Hematopoietic multipotent progenitor cell treated with erythropoietin and hydrocortisone succinate and interleukin-3 and kit ligand, for 6 days (in vitro differentiated cells): Measurements from ENCODE around the gene C4orf50.

Source experiments
- DNase-seq: peaks from one replicate; pipeline ENCODE4 v3.0.0-alpha.2; 2015

The C4orf50 gene

DNA sequence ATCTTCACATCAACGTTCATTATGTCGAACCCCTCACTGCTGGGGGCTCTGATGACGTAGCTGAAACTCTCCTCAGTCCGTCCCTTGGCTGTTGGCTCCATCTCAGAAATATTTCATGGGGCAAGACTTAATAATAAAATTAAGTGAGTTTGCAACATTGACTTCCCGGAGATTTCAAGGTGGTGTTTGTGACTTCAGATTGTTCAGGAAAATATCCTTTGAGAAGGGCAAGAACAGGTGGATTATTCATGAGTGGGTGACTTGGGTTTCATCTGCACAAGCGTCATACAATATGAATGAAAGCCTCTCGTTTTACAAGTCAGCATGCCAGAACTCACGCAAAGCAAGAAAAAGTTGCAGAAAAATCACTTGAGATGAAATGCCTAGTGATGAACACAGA is at the start of gene C4orf50:
Gene C4orf50, minus strand, starts transcription at position 101 of the 400 bp plus-strand sequence.
- DNase-seq = no peak

DNA sequence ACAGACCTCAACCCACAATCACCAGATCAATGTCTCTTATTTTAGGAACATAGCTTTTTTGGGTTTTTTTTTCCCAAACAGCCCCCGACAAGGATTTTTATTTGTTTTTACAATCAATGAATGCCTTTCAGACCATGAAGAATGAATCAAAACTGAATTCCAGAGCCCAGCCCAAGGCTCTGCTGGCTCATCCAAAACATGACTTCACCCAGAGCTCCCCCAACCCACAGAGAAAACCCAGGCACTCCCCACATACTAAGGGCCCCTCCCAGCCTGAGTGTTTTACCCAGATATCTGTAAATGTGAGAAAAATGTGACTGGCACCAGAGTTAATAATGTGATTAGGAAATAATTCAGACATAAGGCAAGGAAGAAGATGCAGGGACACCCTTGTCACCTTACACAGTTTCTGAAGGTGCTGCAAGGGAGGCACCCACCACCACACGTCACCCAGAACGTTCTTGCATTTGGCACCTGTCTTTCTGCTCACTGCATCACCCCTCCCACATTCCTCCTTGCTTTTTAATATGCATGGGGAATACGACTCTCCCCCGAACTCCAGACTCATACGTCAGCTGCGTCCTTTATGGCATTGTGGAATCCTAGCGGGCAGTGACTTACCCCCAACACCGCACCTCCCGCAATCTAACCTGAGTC is 47.8 kb upstream of the C4orf50 start:
- no peak for DNase-seq

DNA sequence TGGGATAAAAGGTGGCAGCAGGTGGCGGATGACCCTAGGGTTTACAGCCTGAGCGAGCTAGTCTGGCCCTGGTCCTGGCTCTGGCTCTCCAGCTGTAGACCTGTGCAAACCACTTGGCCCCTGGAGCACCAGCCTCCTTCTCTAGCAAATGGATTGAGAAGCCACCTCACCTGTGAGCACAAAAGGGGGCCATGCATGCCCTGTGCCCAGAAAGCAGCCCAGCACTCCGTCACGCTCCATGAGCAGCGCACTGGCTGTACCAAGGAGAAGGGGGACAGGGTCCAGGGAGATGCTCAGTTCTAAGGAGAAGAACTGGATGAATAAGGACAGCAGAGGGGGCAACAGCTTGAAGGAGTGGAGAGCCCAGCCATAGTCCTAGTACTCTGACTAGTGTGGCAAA is 46.9 kb upstream of the C4orf50 start:
- DNase-seq = no peak

DNA sequence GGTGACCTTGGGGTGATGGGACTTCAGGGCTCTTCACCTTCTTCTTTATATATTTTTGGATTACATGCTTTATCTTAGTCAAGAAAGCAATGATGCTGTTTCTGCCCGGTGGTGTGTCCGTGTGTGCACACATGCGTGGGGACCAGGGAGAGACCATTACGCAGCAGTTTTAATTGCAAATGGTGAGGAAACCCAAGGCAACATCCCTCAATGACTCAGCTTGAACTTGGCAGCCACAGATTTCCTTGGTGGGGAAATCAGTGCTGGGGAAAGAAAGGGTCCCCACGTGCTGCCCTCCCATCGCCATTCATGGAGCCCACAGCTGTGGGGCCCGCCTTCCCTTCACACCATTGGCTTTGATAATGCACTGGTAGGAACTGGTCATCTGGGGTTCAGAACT is 46.2 kb upstream of the C4orf50 start:
- DNase-seq = no peak

DNA sequence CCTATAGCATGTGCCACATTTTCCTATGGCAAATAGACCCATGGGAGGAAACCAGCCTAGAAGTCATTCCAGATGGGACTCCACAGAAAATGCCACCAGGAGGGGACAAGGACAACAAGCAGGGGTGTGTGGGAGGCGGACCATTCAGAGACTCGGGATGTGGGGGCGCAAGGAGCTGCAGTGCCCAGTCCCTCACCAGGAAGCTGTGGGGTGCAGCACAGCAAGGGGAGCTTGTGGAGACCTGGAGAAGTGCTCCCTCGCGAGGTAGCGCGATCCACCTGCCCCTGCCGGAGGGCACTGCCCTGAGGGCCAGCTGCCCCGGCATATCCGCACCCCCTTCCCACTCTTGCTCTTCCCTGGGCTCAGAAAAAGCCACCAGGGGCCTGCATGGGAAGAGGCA is 45.5 kb upstream of the C4orf50 start:
- no peak for DNase-seq

DNA sequence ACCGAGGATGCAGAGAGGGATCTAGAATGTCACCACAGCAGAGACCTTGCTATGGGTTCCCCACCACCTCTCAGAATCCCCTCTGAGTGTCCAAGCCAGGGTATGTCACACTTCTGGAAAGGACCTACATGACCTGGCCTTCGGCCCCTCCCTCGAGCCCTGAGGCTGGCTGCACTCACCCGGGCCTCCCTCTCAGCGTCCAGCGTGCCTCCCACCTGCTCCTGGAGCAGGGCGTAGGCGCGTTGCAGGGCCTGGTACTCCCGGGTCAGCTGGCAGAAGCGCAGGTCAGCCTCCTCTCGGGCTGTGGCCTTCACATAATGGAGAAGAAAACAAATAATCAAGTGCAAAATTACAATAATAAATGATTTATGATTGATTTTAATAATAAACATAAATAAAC is 43.9 kb upstream of the C4orf50 start:
- DNase-seq = no peak

DNA sequence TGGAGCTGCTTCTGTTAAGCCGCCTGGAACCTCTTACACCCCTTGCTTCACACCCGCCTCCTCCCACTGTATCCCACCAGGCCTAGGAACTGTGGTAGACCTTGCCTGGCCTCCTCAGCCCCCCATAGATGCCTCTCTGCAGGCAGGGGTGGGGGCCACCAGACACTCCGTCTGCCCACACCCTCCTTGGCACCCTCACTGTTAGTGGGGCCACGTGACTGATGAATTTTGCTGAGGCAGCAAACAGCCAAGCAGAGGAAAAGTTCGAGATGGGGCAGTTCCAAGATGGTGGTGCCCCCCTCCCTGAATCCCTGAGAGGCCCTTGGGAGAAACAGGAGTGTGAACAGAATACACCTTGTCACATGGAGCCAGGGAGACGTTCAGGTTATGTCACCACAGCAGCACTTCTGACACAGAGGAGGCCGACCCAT is 41.2 kb upstream of the C4orf50 start:
- DNase-seq = no peak

DNA sequence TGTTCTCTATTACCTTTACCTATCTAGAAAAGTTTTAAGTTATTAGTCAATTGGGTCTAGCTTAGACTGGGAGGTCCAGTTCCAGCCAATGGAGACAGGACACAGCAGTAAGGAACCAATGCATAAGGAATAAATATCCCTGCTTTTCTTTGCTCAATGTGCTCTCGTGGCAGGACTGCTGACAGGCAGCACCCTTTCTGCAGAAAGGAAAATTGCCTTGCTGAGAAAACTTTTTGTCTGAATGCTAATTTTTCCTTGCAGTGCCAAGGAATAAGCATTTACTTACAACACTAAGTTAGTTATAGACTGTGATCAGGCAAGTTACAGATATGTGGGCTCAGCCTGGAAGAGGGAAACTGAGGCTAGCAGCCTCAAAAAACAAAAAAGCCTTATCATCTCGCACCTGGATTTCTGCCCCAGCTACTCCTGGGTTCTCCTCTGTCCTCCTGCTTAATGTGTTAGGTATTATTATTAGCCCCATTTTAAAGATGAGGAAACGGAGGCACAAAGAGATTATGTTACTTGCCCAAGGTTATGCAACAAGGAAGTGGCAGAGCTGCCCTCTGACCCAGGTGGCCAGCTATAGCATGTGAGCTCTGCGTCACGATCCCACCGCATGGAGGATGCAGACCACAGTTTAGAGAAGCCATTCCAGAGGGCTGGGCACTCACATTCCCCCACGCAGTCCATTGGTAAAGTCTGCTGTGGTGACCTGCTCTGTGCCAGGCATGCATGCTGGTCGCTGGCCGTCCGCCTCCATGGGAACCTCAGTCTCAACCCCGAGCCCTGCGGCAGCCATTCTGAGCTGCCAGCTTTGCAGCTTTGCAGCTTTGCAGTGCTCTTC is 40.5 kb upstream of the C4orf50 start:
- no peak for DNase-seq

DNA sequence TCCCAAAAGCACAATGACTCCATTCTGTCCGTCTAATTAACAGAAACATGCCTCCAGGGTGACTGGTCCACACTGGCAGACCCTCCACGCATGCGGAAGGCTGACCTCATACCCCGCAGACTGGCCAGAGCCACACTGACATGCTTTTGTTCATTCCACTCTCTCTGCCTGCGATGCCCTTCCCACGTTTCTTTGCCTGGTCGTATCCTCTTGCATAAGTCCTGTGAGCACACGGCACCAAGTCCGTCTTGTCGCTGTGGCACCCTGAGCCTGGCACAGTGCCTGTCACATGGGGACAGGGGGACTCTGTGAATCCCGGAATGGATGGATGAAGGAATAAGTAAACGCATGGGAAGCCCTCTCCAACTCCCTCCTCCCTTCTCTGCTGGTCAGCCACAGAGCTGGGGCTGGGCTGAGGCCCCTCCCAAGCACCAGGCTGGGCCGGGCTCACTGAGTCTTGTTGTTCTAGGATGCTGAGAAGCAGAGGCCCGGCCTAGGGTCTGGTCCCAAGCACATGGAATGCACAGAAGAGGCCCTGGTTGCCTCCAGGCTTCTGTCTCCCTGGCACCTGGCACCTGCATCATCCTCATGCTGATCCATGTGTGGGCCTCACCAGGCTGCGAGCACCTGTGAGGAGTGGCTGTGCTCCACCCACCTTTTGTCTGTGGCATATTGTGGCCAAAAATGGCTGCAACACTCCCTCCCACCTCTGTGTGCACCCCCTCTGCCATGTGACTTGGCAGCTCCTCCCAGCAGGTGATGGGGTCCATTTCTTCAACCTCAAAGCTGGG is 38.9 kb upstream of the C4orf50 start:
- DNase-seq = no peak

DNA sequence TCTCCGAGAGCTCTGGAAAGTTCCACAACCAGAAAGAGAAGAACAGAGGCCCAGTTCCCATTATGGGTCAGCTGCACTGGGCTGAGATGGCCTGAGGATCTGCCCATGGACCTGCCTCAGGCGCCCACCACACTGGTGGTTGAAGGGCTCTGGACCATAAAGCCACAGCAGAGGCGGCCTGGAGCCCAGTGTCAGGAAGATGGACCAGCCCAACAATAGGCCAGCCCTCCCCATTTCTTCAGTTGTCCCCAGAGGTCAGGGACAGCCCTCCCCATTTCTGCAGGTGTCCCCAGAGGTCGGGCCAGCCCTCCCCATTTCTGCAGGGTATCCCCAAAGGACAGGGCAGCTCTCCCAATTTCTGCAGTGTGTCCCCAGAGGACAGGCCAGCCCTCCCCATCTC is 37.2 kb upstream of the C4orf50 start:
- DNase-seq = no peak

DNA sequence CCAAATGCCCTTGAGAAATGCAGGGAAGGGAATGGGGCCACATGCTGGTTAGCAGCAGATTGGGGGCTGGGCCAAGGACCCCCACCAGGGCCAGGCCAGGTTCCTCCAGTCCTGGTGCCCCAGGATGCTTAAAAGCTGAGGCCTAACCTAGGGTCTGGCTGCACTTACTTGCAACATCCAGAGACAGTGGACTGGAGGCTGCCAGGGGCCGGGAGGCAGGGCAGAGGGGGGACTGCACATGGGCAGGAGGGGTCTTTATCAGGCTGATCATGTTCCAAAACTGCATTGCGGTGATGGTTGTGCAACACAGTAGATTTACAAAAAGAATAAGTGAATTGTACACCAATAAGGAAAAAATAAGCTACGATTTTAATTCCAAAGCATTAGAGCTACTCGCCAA is 36.8 kb upstream of the C4orf50 start:
- no peak for DNase-seq

DNA sequence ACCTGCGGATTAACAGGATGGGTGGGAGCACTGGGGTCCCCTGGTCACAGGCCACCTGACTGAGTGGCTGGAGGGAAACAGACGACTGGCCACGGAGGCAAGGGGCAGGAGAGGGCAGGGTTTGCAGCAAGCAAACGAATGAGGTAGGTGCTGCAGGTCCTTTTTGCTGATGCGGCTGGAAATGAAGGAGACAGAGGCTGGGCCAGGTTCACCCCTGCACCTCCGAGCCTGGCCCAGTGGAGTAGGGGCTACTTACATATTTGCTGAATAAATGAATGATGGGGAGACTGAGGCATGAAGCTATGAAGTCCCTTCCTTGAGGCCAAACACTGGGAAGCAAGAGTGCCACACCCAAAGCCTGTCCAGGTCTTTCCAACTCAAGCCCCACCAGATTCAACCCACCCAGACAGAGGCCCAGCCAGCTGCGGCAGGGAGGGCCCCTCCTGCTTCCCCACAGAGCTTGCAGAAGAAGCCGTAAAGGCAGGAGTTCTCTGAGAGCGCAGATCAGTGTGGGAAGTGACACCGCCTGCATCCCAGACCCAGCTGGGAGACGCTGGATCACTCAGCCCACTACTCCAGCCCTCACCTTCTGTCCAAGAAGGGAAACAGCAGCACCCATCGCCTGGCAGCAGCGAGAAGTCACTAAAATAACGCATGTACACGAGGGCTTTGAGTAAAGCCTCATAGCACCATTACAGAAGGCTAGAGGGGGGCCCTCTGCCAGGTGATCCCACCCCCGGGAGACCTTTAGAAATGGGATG is 36.1 kb upstream of the C4orf50 start:
- no peak for DNase-seq

DNA sequence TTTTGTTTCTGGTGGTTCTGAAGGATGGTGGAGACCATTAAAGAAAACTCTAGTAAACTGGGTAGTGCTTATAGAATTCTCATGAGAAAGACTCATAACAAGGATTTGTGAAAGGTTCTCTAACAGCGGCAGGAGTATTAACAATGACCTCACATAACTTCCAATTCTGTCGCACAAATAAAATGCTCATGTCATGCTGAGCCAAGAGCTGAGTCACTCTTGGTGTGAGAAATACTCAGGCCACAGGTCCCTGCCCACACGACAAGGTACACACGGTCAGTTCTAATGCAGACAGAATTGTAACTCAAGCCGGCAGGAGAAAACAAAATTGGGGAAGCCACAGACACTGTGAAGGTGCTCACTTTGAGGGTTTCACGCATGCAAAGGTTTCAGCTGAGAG is 34.4 kb upstream of the C4orf50 start:
- DNase-seq = no peak

DNA sequence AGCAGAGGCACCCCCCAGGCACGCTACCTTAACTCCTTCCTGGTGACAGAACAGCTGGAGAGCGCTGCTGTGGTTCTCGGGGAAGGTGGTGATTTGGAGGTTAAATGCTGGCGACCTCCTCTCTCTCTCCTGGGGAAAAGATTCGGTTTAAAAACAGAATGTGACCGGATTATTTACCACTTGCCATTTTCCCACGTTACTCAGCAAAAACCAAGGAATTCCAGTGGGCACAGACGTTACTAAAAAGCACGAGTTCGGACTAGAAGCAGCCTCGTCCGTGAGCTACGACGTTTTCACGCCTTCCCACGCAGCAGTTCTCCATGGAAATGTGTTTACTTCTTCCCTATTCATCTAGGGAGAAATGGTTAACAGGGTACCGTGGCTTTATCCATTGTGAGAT is 32.3 kb upstream of the C4orf50 start:
- DNase-seq = no peak

DNA sequence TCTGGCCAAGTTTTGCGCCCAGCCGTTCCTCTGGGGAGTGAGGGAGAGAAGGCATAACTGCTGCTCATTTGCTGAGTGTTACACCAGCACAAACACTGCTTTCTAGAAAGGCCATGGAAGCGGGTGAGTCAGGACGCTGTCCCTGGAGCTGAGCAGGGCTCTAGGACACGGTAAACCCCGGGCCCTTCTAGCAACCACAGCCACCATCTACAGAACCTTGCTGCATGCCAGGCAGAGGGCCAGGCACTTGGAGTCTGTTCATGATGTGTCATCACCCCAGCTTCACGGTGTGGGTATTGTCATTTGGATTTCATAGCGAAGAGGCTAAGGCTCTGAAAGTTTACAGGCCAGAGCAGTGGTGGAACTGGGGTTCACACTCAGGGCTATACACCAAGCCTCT is 31.8 kb upstream of the C4orf50 start:
- no peak for DNase-seq

DNA sequence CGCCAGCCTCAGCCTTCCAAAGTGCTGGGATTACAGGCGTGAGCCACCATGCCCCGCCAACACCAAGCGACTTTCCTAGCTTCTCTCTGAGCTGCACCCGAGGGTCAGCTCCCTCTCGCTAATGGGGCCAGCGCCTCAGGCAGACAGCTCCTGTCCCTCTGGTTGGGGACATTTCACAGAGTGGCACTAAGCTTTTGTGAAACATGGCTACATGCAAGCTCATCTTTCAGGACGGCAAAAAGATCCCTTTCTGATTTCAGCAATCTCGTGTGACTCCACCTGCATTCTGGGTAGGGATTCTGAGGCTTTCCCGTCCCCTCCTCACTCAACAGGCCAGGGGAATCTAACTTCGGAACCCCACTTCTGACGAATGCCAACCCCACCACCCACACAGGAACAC is 31.0 kb upstream of the C4orf50 start:
- DNase-seq = no peak

DNA sequence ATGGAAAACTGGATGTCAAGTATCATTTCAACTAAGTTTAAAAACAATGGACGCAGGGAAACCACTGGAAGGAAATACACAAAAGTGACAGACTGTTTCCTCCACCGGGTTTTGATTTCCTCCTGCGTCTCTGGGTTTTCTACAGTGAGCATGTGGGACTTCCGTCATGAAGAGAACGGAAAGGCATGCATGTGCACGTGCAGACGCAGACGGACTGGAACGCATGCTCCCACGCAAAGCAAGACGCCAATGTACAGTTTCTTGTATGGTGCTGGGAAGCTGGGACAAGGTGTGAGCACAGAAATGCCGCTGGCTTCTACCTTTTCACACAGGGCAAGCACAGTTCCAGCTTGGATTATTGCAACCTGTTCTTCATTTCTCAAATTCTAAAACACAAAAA is 30.3 kb upstream of the C4orf50 start:
- DNase-seq = no peak

DNA sequence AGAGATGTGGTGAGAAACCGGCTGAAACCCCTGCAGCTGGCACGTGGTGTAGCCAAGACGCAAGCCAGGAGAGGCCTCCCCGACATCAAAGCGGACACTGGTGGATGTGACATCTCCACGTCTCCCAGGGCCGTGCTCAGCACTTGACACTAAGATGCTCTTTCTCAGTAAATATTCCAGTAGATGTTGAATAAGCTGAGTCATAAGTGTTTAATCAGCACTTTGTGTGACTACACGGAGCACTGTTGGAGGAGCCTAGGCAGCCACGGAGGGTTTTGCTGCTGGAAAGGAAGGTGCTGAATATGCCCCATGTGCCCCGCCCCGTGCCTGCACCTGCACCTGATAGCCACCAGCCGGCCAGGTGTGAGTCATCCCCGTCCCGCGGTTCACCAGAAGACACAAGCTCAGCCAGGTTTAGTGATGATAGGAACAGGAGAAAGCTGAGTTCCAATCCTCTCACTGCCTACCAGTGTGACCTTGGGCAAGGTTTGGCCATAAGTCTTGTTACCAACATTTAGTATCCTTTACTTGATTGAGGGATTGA is 29.0 kb upstream of the C4orf50 start:
- no peak for DNase-seq

DNA sequence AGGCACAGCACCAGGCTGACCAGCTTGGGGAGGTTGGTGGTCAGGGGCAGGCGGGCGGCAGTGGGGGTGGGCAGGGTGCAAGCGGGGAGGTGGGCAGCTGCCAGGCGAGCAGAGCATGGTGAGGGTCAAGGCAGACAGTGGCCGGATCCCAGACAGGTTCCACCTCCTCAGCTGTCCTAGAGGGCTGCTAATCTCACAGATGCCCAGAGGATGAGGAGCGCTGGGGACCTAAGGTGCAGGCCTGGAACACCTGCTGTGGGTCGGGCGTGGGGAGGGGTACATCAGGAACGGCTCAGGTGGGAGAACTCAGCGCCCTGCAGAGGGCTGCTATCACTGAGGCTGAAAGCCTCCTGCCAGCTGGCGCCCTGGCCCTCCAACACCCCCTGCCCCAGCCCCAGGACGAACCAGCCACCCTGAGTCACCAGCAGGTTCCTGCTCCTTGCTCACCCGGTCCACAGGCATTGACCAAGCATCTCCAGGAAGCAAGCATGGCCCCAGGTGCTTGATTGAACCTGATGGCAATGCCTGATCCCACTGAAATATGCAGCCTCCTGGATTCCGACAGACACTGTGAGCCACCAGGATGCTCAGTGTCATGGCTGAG is 28.4 kb upstream of the C4orf50 start:
- no peak for DNase-seq

DNA sequence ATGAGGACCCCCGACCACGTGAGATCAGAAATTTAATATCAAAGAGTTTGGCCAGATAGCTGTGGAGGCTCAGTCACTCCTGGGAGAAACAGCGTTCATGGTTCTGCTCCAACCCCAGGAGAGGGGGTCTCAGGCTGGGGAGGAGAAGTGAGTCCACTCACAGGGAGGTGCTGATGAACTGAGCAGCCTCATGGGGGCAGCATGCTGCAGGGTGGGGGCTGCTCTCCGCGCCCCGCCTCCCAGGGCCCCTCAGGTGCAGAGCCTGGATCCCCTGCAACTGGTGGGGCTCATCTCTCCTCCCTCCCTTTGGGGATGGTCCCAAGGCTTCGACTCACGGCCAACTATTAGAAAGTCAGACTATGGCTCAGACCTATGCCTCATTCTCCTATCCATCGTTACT is 26.6 kb upstream of the C4orf50 start:
- no peak for DNase-seq

DNA sequence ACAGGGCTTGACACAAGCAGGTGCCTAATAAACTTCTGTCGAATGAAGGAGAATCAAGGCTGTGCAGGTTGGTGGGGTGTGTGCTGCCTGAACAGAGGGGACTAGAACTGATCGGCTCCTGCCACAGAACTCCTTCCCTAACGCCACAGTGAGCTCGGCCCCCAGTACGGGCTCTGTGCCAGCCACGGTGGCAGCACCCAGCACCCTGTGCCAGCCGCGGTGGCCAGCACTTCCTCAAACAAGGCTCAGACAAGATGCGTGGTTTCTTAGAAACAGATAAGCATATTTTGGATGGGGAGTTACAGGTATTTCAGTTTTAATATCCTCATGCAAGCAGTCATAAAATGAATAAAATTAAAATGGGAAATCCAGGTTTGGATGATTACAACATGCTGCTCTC is 26.0 kb upstream of the C4orf50 start:
- DNase-seq = no peak

DNA sequence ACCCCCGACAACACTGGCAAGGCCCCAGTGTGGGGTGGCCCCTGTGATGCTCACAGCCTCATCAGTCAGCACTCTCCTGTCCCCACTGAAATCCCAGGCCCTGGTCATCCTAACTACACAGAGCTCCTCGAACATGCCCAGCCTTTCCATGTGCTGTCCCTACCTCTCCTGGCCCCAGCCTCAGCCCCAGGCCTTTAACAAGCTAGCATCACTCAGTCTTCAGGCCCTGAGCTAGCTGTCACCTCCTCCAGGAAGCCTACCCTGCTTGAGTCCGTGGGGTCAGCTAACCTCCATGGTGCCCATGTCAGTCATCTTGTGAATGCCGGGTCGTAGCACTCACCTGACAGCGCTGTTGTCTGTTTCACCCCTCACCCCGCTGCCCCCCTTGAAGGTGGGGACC is 25.6 kb upstream of the C4orf50 start:
- DNase-seq = no peak
